Spleen (tissue), 11 donors: ENCODE results near the gene SUGP2. TPM values are rescaled to one million over a fixed set of nuclear protein-coding genes. Genes with fewer than 3 reads are reported as not detected.
"Not testable (repeated sequence)": the region's sequence is repeated elsewhere in the genome, so short reads cannot be mapped to it uniquely, and the experiment has no call there.

ENCODE experiments used
- DNase-seq: peaks from one replicate; pipeline ENCODE4 v3.0.0-alpha.2; 2020
- H3K27ac ChIP-seq, 8 donors: fragments of 200-600 bp; sonication (generic) in 7 of 8; 1 replicate in 4 of 8; 2 replicates in 4 of 8; pipeline versions ENCODE4 v1.5.0 to v1.8.0; 2016 to 2021; ENCODE audit warnings: inconsistent platforms in 4 of 8, mild to moderate bottlenecking in 4 of 8, moderate library complexity in 1 of 8
- H3K27me3 ChIP-seq, 7 donors: fragments of 200-600 bp; sonication (generic) in 6 of 7; replicated peaks in 1 of 7; 1 replicate in 4 of 7; 2 replicates in 3 of 7; pipeline versions ENCODE4 v1.5.0 to v1.8.0; 2016 to 2021; ENCODE audit warnings: inconsistent platforms in 3 of 7, mild to moderate bottlenecking in 1 of 7
- H3K36me3 ChIP-seq, 6 donors: fragments of 200-600 bp; sonication (generic) in 5 of 6; 1 replicate in 4 of 6; 2 replicates in 2 of 6; pipeline versions ENCODE4 v1.5.0 to v1.8.0; 2016 to 2021; ENCODE audit warnings: inconsistent platforms in 2 of 6
- H3K4me1 ChIP-seq, 6 donors: fragments of 200-600 bp; sonication (generic) in 5 of 6; 1 replicate in 3 of 6; 2 replicates in 3 of 6; pipeline versions ENCODE4 v1.5.0 to v1.8.0; 2016 to 2021; ENCODE audit warnings: inconsistent platforms in 3 of 6
- H3K4me3 ChIP-seq, 8 donors: fragments of 200-600 bp; sonication (generic) in 7 of 8; 1 replicate in 4 of 8; 2 replicates in 4 of 8; pipeline versions ENCODE4 v1.5.0 to v1.8.0; 2016 to 2021; ENCODE audit warnings: inconsistent platforms in 4 of 8, mild to moderate bottlenecking in 4 of 8, moderate library complexity in 2 of 8
- H3K9me3 ChIP-seq, 8 donors: fragments of 200-600 bp; sonication (generic) in 7 of 8; 1 replicate in 4 of 8; 2 replicates in 4 of 8; pipeline versions ENCODE4 v1.5.0 to v1.8.0; 2016 to 2021; ENCODE audit warnings: inconsistent platforms in 4 of 8
- CTCF ChIP-seq, 11 experiments: fragments of 200-600 bp in 7 of 11; fragments of 450-650 bp in 4 of 11; sonication (generic) in 4 of 11; IDR thresholded peaks in 8 of 11; conservative IDR thresholded peaks in 3 of 11; 1 replicate in 7 of 11; 2 replicates in 4 of 11; pipeline versions ENCODE4 v1.4.0 to v1.8.0; 2016 to 2021; ENCODE audit warnings: antibody characterized with exemption in 11 of 11, inconsistent platforms in 4 of 11, mild to moderate bottlenecking in 1 of 11
- POLR2A ChIP-seq, 3 donors: fragments of 450-650 bp; IDR thresholded peaks; one replicate each; pipeline ENCODE4 v1.5.1; 2017; ENCODE audit warnings: antibody characterized with exemption in 3 of 3, mild to moderate bottlenecking in 1 of 3
- POLR2AphosphoS5 ChIP-seq, 3 donors: sonication (generic); formaldehyde crosslinking; IDR thresholded peaks; one replicate each; pipeline ENCODE4 v1.5.1; 2017; ENCODE audit warnings: antibody characterized with exemption in 3 of 3
- WGBS, 5 donors: extraction: QIAGEN DNeasy Blood & Tissue Kit in 3 of 5; methylation state at CpG; one replicate each; pipeline versions ENCODE4 v1.1.5 to v1.1.7; 2013 to 2018; 5-methylcytosine and 5-hydroxymethylcytosine counted together
- intact Hi-C: fragments of 100-400 bp; cut with DNase I; formaldehyde crosslinking; loops from one replicate; pipeline ENCODE4 v1.15.0; 2023; ENCODE audit warnings: low total_unique reads
- polyA plus RNA-seq, 3 donors: library from polyadenylated mRNA; stranded (reverse); fragments of 200-250 nt; gene quantifications; one replicate each; pipeline ENCODE4 v1.2.1, GENCODE V29; 2013
- total RNA-seq, 7 donors: library from RNA; depleted of rRNA in 3 of 7; stranded (reverse); fragments of >200 nt in 3 of 7; fragmentation: NEBNext Ultra II Directional in 4 of 7; extraction: Animal tissue kit (Norgen Biotek cat#: 25700) in 4 of 7; gene quantifications; one replicate each; pipeline versions ENCODE4 v1.1.0 to v1.2.1, GENCODE V29; 2016 to 2021
- donor health status: healthy with polysubstance abuse.
- donor health status: DM: no; HTN: no; CAD: no; lungs with moderate emphysema.
- donor health status: DM: no; HTN: no; CAD: no.
- donor health status: Bipolar disorder and iron deficiency.
- donor health status: healthy.
- donor health status: DM: no; HTN: no; CAD: no.
- donor health status: DM: yes; HTN: yes; CAD: no.

SUGP2 gene
- total and polyA plus RNA-seq, 10 donors: 54.5 to 127 (median 87.6) TPM

- H3K36me3 ChIP-seq, H3K4me3 ChIP-seq, intact Hi-C loops, DNase-seq, H3K9me3 ChIP-seq, H3K27me3 ChIP-seq: not testable (repeated sequence)
- peak in 2 of 3 donors; percentile 79 to 89 for TF ChIP-seq POLR2AphosphoS5 (IDR thresholded peaks at IDR 0.05)
- Histone ChIP-seq H3K4me1 (peaks cover 0 to 38% (median 12%) of the 10 kb centered on the region in 6 donors), H3K27ac (peak overlapping the region in 6 of 8 donors; percentile 20 to 63 (median 45))
- 50 to 68% (median 54%) methylated on average over 17 of the region's 17 CpGs for WGBS, 5 donors
Observed at GRCh38 chr19:18952364-18953003, 80.8 kb downstream of the SUGP2 start.

GRCh38 chr19:18951721-18952281, 81.5 kb downstream of the SUGP2 start:
- WGBS, 5 donors: 79 to 87% (median 84%) methylated on average over 6 to 7 of the region's 7 CpGs
- Histone ChIP-seq H3K9me3 (no peaks in the 10 kb centered on the region), H3K27me3 (no peaks in the 10 kb centered on the region), H3K4me3 (no peak overlapping the region), H3K27ac (peak overlapping the region in 3 of 8 donors; percentile 23 to 63 (median 60)), H3K36me3 (no peaks in the 10 kb centered on the region), H3K4me1 (peaks cover 3 to 44% (median 19%) of the 10 kb centered on the region in 6 donors)
- intact Hi-C loops: no loop called here
- DNase-seq: no peak
- TF ChIP-seq POLR2AphosphoS5 (IDR thresholded peaks at IDR 0.05) (no peak), CTCF (IDR thresholded peaks at IDR 0.05 in 8 of 11, conservative IDR thresholded peaks at IDR 0.05 in 3 of 11) (no peak), POLR2A (IDR thresholded peaks at IDR 0.05) (no peak)

- intact Hi-C loops: no loop called here
- Histone ChIP-seq H3K27me3 (no peaks in the 10 kb centered on the region), H3K9me3 (no peaks in the 10 kb centered on the region), H3K27ac (peak overlapping the region in 7 of 8 donors; percentile 8 to 71 (median 48)), H3K4me1 (peaks cover 3 to 54% (median 22%) of the 10 kb centered on the region in 6 donors), H3K36me3 (no peaks in the 10 kb centered on the region), H3K4me3 (no peak overlapping the region)
- TF ChIP-seq POLR2AphosphoS5 (IDR thresholded peaks at IDR 0.05): no peak
- no peak for TF ChIP-seq POLR2A (IDR thresholded peaks at IDR 0.05)
- TF ChIP-seq CTCF (IDR thresholded peaks at IDR 0.05 in 8 of 11, conservative IDR thresholded peaks at IDR 0.05 in 3 of 11): no peak
- DNase-seq: no peak
- 86 to 95% (median 93%) methylated on average over 3 of the region's 3 CpGs for WGBS, 5 donors
Observed at GRCh38 chr19:18949858-18950257, 83.5 kb downstream of the SUGP2 start.

DNA sequence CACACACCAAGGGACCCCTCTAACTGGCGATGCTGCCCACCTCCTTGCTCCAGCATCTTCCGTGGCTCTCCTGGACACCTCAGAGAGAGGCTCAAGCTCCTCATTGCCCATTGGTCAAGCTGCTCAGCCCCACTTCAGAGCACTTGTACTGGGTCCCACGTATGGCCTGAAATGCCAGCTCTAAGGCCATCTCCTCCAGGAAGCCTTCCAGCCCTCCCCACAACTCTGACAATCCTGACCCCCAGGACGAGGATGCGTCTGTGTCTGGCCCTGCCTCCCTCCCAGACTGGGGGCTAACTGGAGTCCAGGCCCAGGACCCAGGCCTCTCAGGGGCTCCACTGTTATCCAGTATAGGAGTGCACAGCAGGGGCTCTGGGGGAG, 84.4 kb downstream of the SUGP2 start:
- TF ChIP-seq POLR2A (IDR thresholded peaks at IDR 0.05): no peak
- no peak for TF ChIP-seq POLR2AphosphoS5 (IDR thresholded peaks at IDR 0.05)
- TF ChIP-seq CTCF (IDR thresholded peaks at IDR 0.05 in 8 of 11, conservative IDR thresholded peaks at IDR 0.05 in 3 of 11): no peak
- Histone ChIP-seq H3K4me1 (peaks cover 3 to 63% (median 26%) of the 10 kb centered on the region in 6 donors), H3K4me3 (no peak overlapping the region), H3K27me3 (no peaks in the 10 kb centered on the region), H3K36me3 (no peaks in the 10 kb centered on the region), H3K9me3 (no peaks in the 10 kb centered on the region), H3K27ac (peak overlapping the region in 6 of 8 donors; percentile 8 to 71 (median 59))
- no peak for DNase-seq
- intact Hi-C loops: no loop called here
- 82 to 96% (median 84%) methylated on average over 4 to 5 of the region's 5 CpGs for WGBS, 5 donors
